MM.1S (cell line): Measurements from ENCODE around the gene POLR3A.

Source experiments
- DNase-seq: peaks from one replicate; pipeline ENCODE4 v3.0.0-alpha.2; 2015
- H2AFZ ChIP-seq: fragments of 300-600 bp; sonication (generic); 2 replicates; pipeline ENCODE4 v1.6.0; 2016; ENCODE audit warnings: antibody characterized with exemption, low read length
- H3F3A ChIP-seq: fragments of 300-600 bp; sonication (generic); 2 replicates; pipeline ENCODE4 v1.6.1; 2016; ENCODE audit warnings: mild to moderate bottlenecking, antibody characterized with exemption, low read length, moderate library complexity, mixed read lengths; ENCODE audit not compliant: insufficient read depth
- H3K27ac ChIP-seq: fragments of 300-600 bp; sonication (generic); 2 replicates; pipeline ENCODE4 v1.5.1; 2016; ENCODE audit warnings: mild to moderate bottlenecking, low read length
- H3K27me3 ChIP-seq: fragments of 300-600 bp; sonication (generic); replicated peaks from 2 replicates; pipeline ENCODE4 v1.6.0; 2016; ENCODE audit warnings: low read length; ENCODE audit not compliant: insufficient read depth
- H3K36me3 ChIP-seq: fragments of 300-600 bp; sonication (generic); replicated peaks from 2 replicates; pipeline ENCODE4 v1.6.1; 2016; ENCODE audit warnings: mild to moderate bottlenecking, low read length, mixed read lengths; ENCODE audit not compliant: insufficient read depth
- H3K4me1 ChIP-seq: fragments of 300-600 bp; sonication (generic); 2 replicates; pipeline ENCODE4 v1.6.1; 2016; ENCODE audit warnings: low read length, mixed read lengths
- H3K4me2 ChIP-seq: fragments of 300-600 bp; sonication (generic); 2 replicates; pipeline ENCODE4 v1.6.0; 2016; ENCODE audit warnings: low read depth, low read length
- H3K4me3 ChIP-seq: fragments of 300-600 bp; sonication (generic); 2 replicates; pipeline ENCODE4 v1.5.1; 2016; ENCODE audit warnings: low read length, mixed read lengths
- H3K79me2 ChIP-seq: fragments of 300-600 bp; sonication (generic); 2 replicates; pipeline ENCODE4 v1.6.1; 2016; ENCODE audit warnings: mixed run types, low read length, mixed read lengths
- H3K9ac ChIP-seq: fragments of 300-600 bp; sonication (generic); 2 replicates; pipeline ENCODE4 v1.6.1; 2016; ENCODE audit warnings: low read length, mixed read lengths
- H3K9me2 ChIP-seq: fragments of 300-600 bp; sonication (generic); replicated peaks from 2 replicates; pipeline ENCODE4 v1.6.1; 2016; ENCODE audit warnings: mild to moderate bottlenecking, low read length, mixed read lengths; ENCODE audit not compliant: insufficient read depth
- H3K9me3 ChIP-seq: fragments of 300-600 bp; sonication (generic); replicated peaks from 2 replicates; pipeline ENCODE4 v1.6.1; 2016; ENCODE audit warnings: mild to moderate bottlenecking, low read length, mixed read lengths; ENCODE audit not compliant: insufficient read depth
- H4K20me1 ChIP-seq: fragments of 300-600 bp; sonication (generic); 2 replicates; pipeline ENCODE4 v1.6.1; 2016; ENCODE audit warnings: mild to moderate bottlenecking, low read length, moderate library complexity, mixed read lengths; ENCODE audit not compliant: insufficient read depth
- CTCF ChIP-seq: fragments of 300-600 bp; sonication (generic); IDR thresholded peaks from 2 replicates; pipeline ENCODE4 v1.5.1; 2016; ENCODE audit warnings: antibody characterized with exemption, low read length, mixed read lengths
- EZH2 ChIP-seq: fragments of 300-600 bp; sonication (generic); optimal IDR thresholded peaks from 2 replicates; pipeline ENCODE3; 2017; ENCODE audit warnings: low read depth, mild to moderate bottlenecking, antibody characterized with exemption, low read length, mixed read lengths
- EZH2phosphoT487 ChIP-seq: fragments of 300-600 bp; sonication (generic); IDR thresholded peaks from 2 replicates; pipeline ENCODE4 v1.6.1; 2018; ENCODE audit warnings: antibody characterized with exemption, low read length

The POLR3A gene

GRCh38 chr10:77977934-77978333 is 51.4 kb downstream of the POLR3A start:
- no peaks in the 10 kb centered on the region for H3K79me2 ChIP-seq
- no peak overlapping the region for H2AFZ ChIP-seq
- no peaks in the 10 kb centered on the region for H3K4me1 ChIP-seq
- H3K36me3 ChIP-seq = no peaks in the 10 kb centered on the region; the same call in 1 of the 2 replicates
- H3K27me3 ChIP-seq = no peaks in the 10 kb centered on the region
- H3K27ac ChIP-seq = no peak overlapping the region
- no peaks in the 10 kb centered on the region for H4K20me1 ChIP-seq
- no peak overlapping the region for H3K9ac ChIP-seq
- no peak overlapping the region for H3K4me2 ChIP-seq
- DNase-seq = no peak
- no peaks in the 10 kb centered on the region for H3K9me3 ChIP-seq
- H3K4me3 ChIP-seq = no peak overlapping the region
- no peaks in the 10 kb centered on the region for H3K9me2 ChIP-seq
- H3F3A ChIP-seq = no peaks in the 10 kb centered on the region
- TF ChIP-seq EZH2 = no peak
- TF ChIP-seq CTCF = no peak
- TF ChIP-seq EZH2phosphoT487 = no peak

GRCh38 chr10:77977016-77977415 is 52.3 kb downstream of the POLR3A start:
- Histone ChIP-seq H3K9me2 (no peaks in the 10 kb centered on the region), H3K79me2 (no peaks in the 10 kb centered on the region), H2AFZ (no peak overlapping the region), H4K20me1 (no peaks in the 10 kb centered on the region), H3K36me3 (no peaks in the 10 kb centered on the region; the same call in 1 of the 2 replicates), H3K4me1 (no peaks in the 10 kb centered on the region), H3K9me3 (no peaks in the 10 kb centered on the region), H3K27me3 (no peaks in the 10 kb centered on the region), H3K4me2 (no peak overlapping the region), H3K9ac (no peak overlapping the region), H3K4me3 (no peak overlapping the region), H3K27ac (no peak overlapping the region), H3F3A (no peaks in the 10 kb centered on the region)
- TF ChIP-seq CTCF (no peak), EZH2 (no peak), EZH2phosphoT487 (no peak)
- DNase-seq = no peak

GRCh38 chr10:77975086-77975666 is 54.1 kb downstream of the POLR3A start:
- no peaks in the 10 kb centered on the region for H3K27me3 ChIP-seq
- H3K79me2 ChIP-seq = no peaks in the 10 kb centered on the region
- H3K4me2 ChIP-seq = no peak overlapping the region
- H3F3A ChIP-seq = no peaks in the 10 kb centered on the region
- no peaks in the 10 kb centered on the region for H4K20me1 ChIP-seq
- DNase-seq = no peak
- H3K9me3 ChIP-seq = no peaks in the 10 kb centered on the region
- H3K4me1 ChIP-seq = peaks cover 10% of the 10 kb centered on the region
- no peak overlapping the region for H3K4me3 ChIP-seq
- H3K36me3 ChIP-seq = no peaks in the 10 kb centered on the region
- no peak overlapping the region for H3K27ac ChIP-seq
- no peak overlapping the region for H2AFZ ChIP-seq
- H3K9ac ChIP-seq = no peak overlapping the region
- TF ChIP-seq EZH2 = no peak
- TF ChIP-seq EZH2phosphoT487 = no peak
- TF ChIP-seq CTCF = no peak
- no peaks in the 10 kb centered on the region for H3K9me2 ChIP-seq
